ENCODE measurements around the gene CDK11A.
"Not testable (repeated sequence)": the region's sequence is repeated elsewhere in the genome, so short reads cannot be mapped to it uniquely, and the experiment has no call there.

Gene CDK11A

DNA sequence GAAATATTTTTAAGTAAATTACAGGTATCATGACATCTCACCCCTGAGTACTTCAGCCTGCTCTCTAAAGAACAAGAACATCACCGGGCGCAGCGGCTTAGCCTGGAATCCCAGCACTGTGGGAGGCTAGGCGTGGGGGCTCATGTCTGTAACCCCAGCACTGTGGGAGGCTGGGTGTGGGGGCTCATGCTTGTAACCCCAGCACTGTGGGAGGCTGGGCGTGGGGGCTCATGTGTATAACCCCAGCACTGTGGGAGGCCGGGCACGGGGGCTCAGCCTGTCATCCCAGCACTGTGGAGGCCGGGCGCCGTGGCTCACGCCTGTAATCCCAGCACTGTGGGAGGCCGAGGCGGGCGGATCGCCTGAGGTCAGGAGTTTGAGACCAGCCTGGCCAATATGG lies 57.6 kb downstream of the CDK11A start:
- Mint-ChIP-seq H3K4me1 (no peaks in the 10 kb centered on the region), H3K4me3 (no peak overlapping the region), H3K27me3 (no peaks in the 10 kb centered on the region), H3K9me3 (no peaks in the 10 kb centered on the region), H3K27ac (no peak overlapping the region)
- DNase-seq (no peak), ATAC-seq (no peak)

- Mint-ChIP-seq H3K27ac (no peak overlapping the region), H3K9me3 (no peaks in the 10 kb centered on the region), H3K4me3 (no peak overlapping the region), H3K4me1 (no peaks in the 10 kb centered on the region), H3K27me3 (no peaks in the 10 kb centered on the region)
- DNase-seq, result peak in 1 of 2 donors; percentile 21
- ATAC-seq, result no peak
Observed at GRCh38 chr1:1665815-1666251, 58.3 kb downstream of the CDK11A start.

- H3K27me3 Mint-ChIP-seq, result no peaks in the 10 kb centered on the region
- ATAC-seq (no peak), DNase-seq (no peak)
- H3K4me3 Mint-ChIP-seq, result no peak overlapping the region
- no peaks in the 10 kb centered on the region for H3K4me1 Mint-ChIP-seq
- H3K9me3 Mint-ChIP-seq, result no peaks in the 10 kb centered on the region
- H3K27ac Mint-ChIP-seq, result no peak overlapping the region
Observed at GRCh38 chr1:1664941-1665814, 59.0 kb downstream of the CDK11A start.

- H3K27ac Mint-ChIP-seq, H3K4me1 Mint-ChIP-seq, H3K4me3 Mint-ChIP-seq, H3K9me3 Mint-ChIP-seq, H3K27me3 Mint-ChIP-seq, DNase-seq, ATAC-seq: not testable (repeated sequence)
Observed at GRCh38 chr1:1664318-1664717, 59.8 kb downstream of the CDK11A start.

- H3K4me1 Mint-ChIP-seq, result not testable (repeated sequence)
Observed at GRCh38 chr1:1662830-1663560, 61.2 kb downstream of the CDK11A start.

GRCh38 chr1:1662392-1662791 lies 61.8 kb downstream of the CDK11A start:
- not testable (repeated sequence) for H3K4me3 Mint-ChIP-seq, H3K4me1 Mint-ChIP-seq, H3K9me3 Mint-ChIP-seq, H3K27me3 Mint-ChIP-seq, H3K27ac Mint-ChIP-seq, DNase-seq, ATAC-seq

More at GRCh38 chr1:1662830-1663560, 61.2 kb downstream of the CDK11A start:
- H3K27ac Mint-ChIP-seq, H3K9me3 Mint-ChIP-seq, DNase-seq, H3K27me3 Mint-ChIP-seq, H3K4me3 Mint-ChIP-seq, ATAC-seq: not testable (repeated sequence)

DNA sequence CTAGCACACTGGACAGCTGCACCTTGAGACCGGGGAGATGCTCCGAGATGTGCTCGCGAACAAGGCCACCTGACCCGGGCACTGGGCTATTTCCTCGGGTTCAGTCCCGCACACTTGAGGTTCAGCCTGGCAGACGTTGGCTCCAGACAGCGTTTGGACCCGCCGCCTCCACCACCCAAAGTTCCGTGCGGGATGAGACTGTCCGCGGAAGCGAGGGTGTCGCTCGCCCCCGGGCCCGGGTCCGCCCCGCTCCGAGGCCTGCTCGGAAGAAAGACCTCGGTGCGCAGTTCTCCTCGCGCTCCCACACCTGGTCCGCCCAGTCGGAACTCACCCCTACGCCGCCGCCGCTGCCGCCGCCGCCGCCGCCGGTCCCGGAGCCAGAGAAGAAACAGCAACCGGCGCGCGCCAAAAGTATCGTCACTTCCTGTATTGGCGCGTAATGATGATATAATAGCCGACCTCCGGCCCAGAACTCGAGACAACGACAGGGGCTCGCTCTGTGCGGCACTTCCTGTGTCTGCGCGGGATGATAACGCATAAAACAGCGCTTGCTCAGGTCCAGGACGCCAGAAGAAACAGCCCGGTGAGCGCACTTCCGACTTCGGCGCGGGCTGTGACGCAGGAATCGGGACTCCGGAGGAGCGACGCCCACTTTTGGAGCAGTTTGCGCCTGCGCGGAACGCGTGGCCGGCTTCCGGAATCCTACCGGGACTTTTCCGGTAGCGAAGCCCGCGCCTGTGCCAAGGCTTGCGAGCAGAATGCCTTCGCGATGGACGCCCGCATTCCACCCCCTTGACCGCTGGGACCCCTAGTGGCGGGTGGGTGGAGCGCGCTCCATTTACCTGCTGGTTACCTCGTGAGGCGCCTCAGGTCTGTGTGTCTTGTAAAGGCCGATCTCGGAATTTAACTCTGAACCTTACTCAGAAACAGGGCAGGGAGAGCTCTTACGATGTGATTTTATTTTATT lies 65.3 kb downstream of the CDK11A start, which contains the start of gene CDK11B:
TSS of gene CDK11B (minus strand) at position 422 of the 967 bp plus-strand sequence. CDS start 1,519 bp downstream, outside the sequence.
- ATAC-seq, result peak; percentile 98
- DNase-seq, result peak; percentile 95 to 98
- H3K4me1 Mint-ChIP-seq, H3K27me3 Mint-ChIP-seq, H3K9me3 Mint-ChIP-seq: not testable (repeated sequence)
- H3K27ac Mint-ChIP-seq, result peak within 1 kb of the TSS; percentile 98 to 99
- peak within 1 kb of the TSS; percentile 93 to 94 for H3K4me3 Mint-ChIP-seq

Data from stimulated activated naive CD8-positive, alpha-beta T cell treated with anti-CD3 and anti-CD28 coated beads, Interleukin-15, amount 100 ng/mL, for 72 hours (primary cell).